Mesendoderm (in vitro differentiated cells): Measurements from ENCODE around the gene KIFBP. TPM values are rescaled to one million over a fixed set of nuclear protein-coding genes. Genes with fewer than 3 reads are reported as not detected.
"Not testable (repeated sequence)": the region's sequence is repeated elsewhere in the genome, so short reads cannot be mapped to it uniquely, and the experiment has no call there.

Experiments used
- DNase-seq: peaks from one replicate; pipeline ENCODE4 v3.0.0; 2013
- H2AK5ac ChIP-seq: 2 replicates; pipeline ENCODE4 v1.6.1; 2013; ENCODE audit warnings: low read length, inconsistent platforms
- H2BK120ac ChIP-seq: 2 replicates; pipeline ENCODE4 v1.6.1; 2013; ENCODE audit warnings: low read depth, mild to moderate bottlenecking, low read length, moderate library complexity, mixed read lengths
- H2BK15ac ChIP-seq: replicated peaks from 2 replicates; pipeline ENCODE4 v1.6.1; 2013; ENCODE audit warnings: low read depth, mild to moderate bottlenecking, moderate library complexity
- H2BK5ac ChIP-seq: 2 replicates; pipeline ENCODE4 v1.6.1; 2013; ENCODE audit warnings: low read length, inconsistent platforms
- H3K18ac ChIP-seq: 2 replicates; pipeline ENCODE4 v1.6.1; 2013; ENCODE audit warnings: mild to moderate bottlenecking, low read length, mixed read lengths
- H3K23ac ChIP-seq: one replicate; pipeline ENCODE4 v1.6.1; 2013; ENCODE audit warnings: low read length
- H3K27ac ChIP-seq: 2 replicates; pipeline ENCODE4 v1.5.1; 2013; ENCODE audit warnings: low read depth, mild to moderate bottlenecking, inconsistent platforms, low read length, moderate library complexity
- H3K27me3 ChIP-seq: 2 replicates; pipeline ENCODE4 v1.6.1; 2013; ENCODE audit warnings: low read length, control low read depth, mild to moderate bottlenecking, inconsistent platforms; ENCODE audit not compliant: insufficient read depth, poor library complexity
- H3K36me3 ChIP-seq: 2 replicates; pipeline ENCODE4 v1.6.1; 2013; ENCODE audit warnings: low read length, inconsistent platforms; ENCODE audit not compliant: control insufficient read depth, insufficient read depth
- H3K4ac ChIP-seq: one replicate; pipeline ENCODE4 v1.6.1; 2013; ENCODE audit warnings: low read depth, mild to moderate bottlenecking, low read length, moderate library complexity
- H3K4me1 ChIP-seq: 2 replicates; pipeline ENCODE4 v1.6.1; 2013; ENCODE audit warnings: low read depth, low read length, inconsistent platforms; ENCODE audit not compliant: control insufficient read depth
- H3K4me2 ChIP-seq: 2 replicates; pipeline ENCODE4 v1.6.1; 2013; ENCODE audit warnings: low read length
- H3K4me3 ChIP-seq: 2 replicates; pipeline ENCODE4 v1.5.1; 2013; ENCODE audit warnings: mild to moderate bottlenecking, low read length
- H3K56ac ChIP-seq: one replicate; pipeline ENCODE4 v1.6.1; 2013; ENCODE audit warnings: low read length
- H3K79me1 ChIP-seq: 2 replicates; pipeline ENCODE4 v1.6.1; 2013; ENCODE audit warnings: low read length, inconsistent platforms
- H3K79me2 ChIP-seq: 2 replicates; pipeline ENCODE4 v1.6.1; 2013; ENCODE audit warnings: mild to moderate bottlenecking, low read length; ENCODE audit not compliant: control insufficient read depth, insufficient read depth
- H3K9ac ChIP-seq: 2 replicates; pipeline ENCODE4 v1.6.1; 2013; ENCODE audit warnings: low read length, inconsistent platforms
- H4K5ac ChIP-seq: one replicate; pipeline ENCODE4 v1.6.1; 2013; ENCODE audit warnings: low read length
- H4K8ac ChIP-seq: one replicate; pipeline ENCODE4 v1.6.1; 2013; ENCODE audit warnings: low read depth, mild to moderate bottlenecking, control low read depth, low read length, moderate library complexity
- WGBS: extraction: QIAGEN DNeasy Blood & Tissue Kit; methylation state at CpG from one replicate; pipeline ENCODE4 v1.1.7; 2013; ENCODE audit warnings: low lambda C conversion rate, missing lambda C conversion rate; ENCODE audit not compliant: insufficient coverage; ENCODE audit errors: extremely low coverage; 5-methylcytosine and 5-hydroxymethylcytosine counted together
- polyA plus RNA-seq, 2 experiments: library from polyadenylated mRNA; stranded (reverse); fragments of 200-250 nt; gene quantifications; one replicate each; pipeline ENCODE4 v1.2.3, GENCODE V29; 2013

KIFBP gene, protein sequence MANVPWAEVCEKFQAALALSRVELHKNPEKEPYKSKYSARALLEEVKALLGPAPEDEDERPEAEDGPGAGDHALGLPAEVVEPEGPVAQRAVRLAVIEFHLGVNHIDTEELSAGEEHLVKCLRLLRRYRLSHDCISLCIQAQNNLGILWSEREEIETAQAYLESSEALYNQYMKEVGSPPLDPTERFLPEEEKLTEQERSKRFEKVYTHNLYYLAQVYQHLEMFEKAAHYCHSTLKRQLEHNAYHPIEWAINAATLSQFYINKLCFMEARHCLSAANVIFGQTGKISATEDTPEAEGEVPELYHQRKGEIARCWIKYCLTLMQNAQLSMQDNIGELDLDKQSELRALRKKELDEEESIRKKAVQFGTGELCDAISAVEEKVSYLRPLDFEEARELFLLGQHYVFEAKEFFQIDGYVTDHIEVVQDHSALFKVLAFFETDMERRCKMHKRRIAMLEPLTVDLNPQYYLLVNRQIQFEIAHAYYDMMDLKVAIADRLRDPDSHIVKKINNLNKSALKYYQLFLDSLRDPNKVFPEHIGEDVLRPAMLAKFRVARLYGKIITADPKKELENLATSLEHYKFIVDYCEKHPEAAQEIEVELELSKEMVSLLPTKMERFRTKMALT
- polyA plus RNA-seq (2013, experiment 1 of 2) = 32.5 TPM
- polyA plus RNA-seq (2013, experiment 2 of 2) = 33.2 TPM

- Histone ChIP-seq H3K27ac (peak within 1 kb of the TSS; percentile 65), H3K4ac (peak within 1 kb of the TSS; percentile 58), H2BK15ac (no peak within 1 kb of the TSS), H4K8ac (no peak within 1 kb of the TSS), H3K27me3 (no peaks in the 10 kb centered on the region), H4K5ac (no peak within 1 kb of the TSS), H3K56ac (peak within 1 kb of the TSS; percentile 98), H3K23ac (peak within 1 kb of the TSS; percentile 31), H3K9ac (peak within 1 kb of the TSS; percentile 96), H2BK120ac (no peak within 1 kb of the TSS), H3K79me1 (peaks cover 12% of the 10 kb centered on the region), H2BK5ac (peak within 1 kb of the TSS; percentile 25), H3K79me2 (peaks cover 40% of the 10 kb centered on the region), H3K18ac (peak within 1 kb of the TSS; percentile 35), H3K4me3 (peak within 1 kb of the TSS; percentile 95), H2AK5ac (no peak within 1 kb of the TSS), H3K4me2 (peak within 1 kb of the TSS; percentile 64), H3K4me1 (no peaks in the 10 kb centered on the region), H3K36me3 (peaks cover 2% of the 10 kb centered on the region)
- WGBS = no CpG with 5 or more reads among the region's 62 CpGs
- peak; percentile 99 for DNase-seq
These were observed at the start of gene KIFBP for GRCh38 chr10:68988530-68989316. TSS of gene KIFBP (plus strand) at chr10:68988803. CDS start at chr10:68988833, 30 bp downstream.

GRCh38 chr10:68938884-68939283 lies 49.7 kb upstream of the KIFBP start:
- DNase-seq = no peak
- Histone ChIP-seq H3K4me3 (no peak overlapping the region), H3K56ac (no peak overlapping the region), H3K4ac (no peak overlapping the region), H2BK120ac (no peak overlapping the region), H3K4me1 (no peaks in the 10 kb centered on the region), H2BK15ac (no peak overlapping the region), H2BK5ac (no peak overlapping the region), H3K4me2 (no peak overlapping the region), H4K8ac (no peak overlapping the region), H3K27ac (no peak overlapping the region), H3K18ac (no peak overlapping the region), H3K23ac (no peak overlapping the region), H2AK5ac (no peak overlapping the region), H3K79me1 (no peaks in the 10 kb centered on the region), H3K27me3 (no peaks in the 10 kb centered on the region), H3K9ac (no peak overlapping the region), H4K5ac (no peak overlapping the region), H3K36me3 (peaks cover 1% of the 10 kb centered on the region), H3K79me2 (no peaks in the 10 kb centered on the region)
- WGBS = no CpG with 5 or more reads among the region's 2 CpGs

GRCh38 chr10:68940917-68941316 lies 47.7 kb upstream of the KIFBP start:
- not testable (repeated sequence) for H2AK5ac ChIP-seq, H3K27ac ChIP-seq, H3K4ac ChIP-seq, H3K9ac ChIP-seq, H3K79me2 ChIP-seq, H2BK5ac ChIP-seq, H3K23ac ChIP-seq, H2BK120ac ChIP-seq, H3K36me3 ChIP-seq, H3K4me2 ChIP-seq, H3K56ac ChIP-seq, H3K4me1 ChIP-seq, DNase-seq, H3K18ac ChIP-seq, H4K5ac ChIP-seq, H3K27me3 ChIP-seq, H3K4me3 ChIP-seq, H4K8ac ChIP-seq, H3K79me1 ChIP-seq, H2BK15ac ChIP-seq

GRCh38 chr10:68950598-68950997 lies 38.0 kb upstream of the KIFBP start:
- no peak for DNase-seq
- H3K27ac ChIP-seq = no peak overlapping the region
- no peak overlapping the region for H4K8ac ChIP-seq
- no peaks in the 10 kb centered on the region for H3K4me1 ChIP-seq
- no peak overlapping the region for H2BK5ac ChIP-seq
- H3K4me2 ChIP-seq = no peak overlapping the region
- no peak overlapping the region for H2BK120ac ChIP-seq
- H2AK5ac ChIP-seq = no peak overlapping the region
- peaks cover 2% of the 10 kb centered on the region for H3K36me3 ChIP-seq
- H3K79me1 ChIP-seq = no peaks in the 10 kb centered on the region
- H3K4me3 ChIP-seq = no peak overlapping the region
- H3K9ac ChIP-seq = no peak overlapping the region
- H3K18ac ChIP-seq = no peak overlapping the region
- no peaks in the 10 kb centered on the region for H3K79me2 ChIP-seq
- no peak overlapping the region for H2BK15ac ChIP-seq
- H3K56ac ChIP-seq = no peak overlapping the region
- H4K5ac ChIP-seq = no peak overlapping the region
- no CpG with 5 or more reads among the region's 3 CpGs for WGBS
- no peak overlapping the region for H3K23ac ChIP-seq
- H3K4ac ChIP-seq = no peak overlapping the region
- no peaks in the 10 kb centered on the region for H3K27me3 ChIP-seq

DNA sequence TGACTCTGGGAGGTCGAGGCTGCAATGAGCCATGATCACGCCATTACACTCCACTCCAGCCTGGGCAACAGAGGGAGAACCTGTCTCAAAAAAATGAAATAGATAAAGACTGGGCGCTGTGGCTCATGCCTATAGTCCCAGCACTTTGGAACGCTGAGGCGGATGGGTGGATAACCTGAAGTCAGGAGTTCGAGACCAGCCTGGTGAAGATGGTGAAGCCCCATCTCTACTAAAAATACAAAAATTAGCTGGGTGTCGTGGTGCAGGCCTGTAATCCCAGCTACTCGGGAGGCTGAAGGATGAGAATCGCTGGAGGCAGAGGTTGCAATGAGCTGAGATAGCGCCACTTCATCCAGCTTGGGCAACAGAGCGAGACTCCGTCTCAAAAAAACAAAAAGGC lies 33.7 kb upstream of the KIFBP start:
- H3K4me3 ChIP-seq = no peak overlapping the region
- DNase-seq = no peak
- no peak overlapping the region for H2BK5ac ChIP-seq
- no peak overlapping the region for H3K27ac ChIP-seq
- H4K5ac ChIP-seq = no peak overlapping the region
- no peak overlapping the region for H2BK120ac ChIP-seq
- H3K27me3 ChIP-seq = no peaks in the 10 kb centered on the region
- H4K8ac ChIP-seq = no peak overlapping the region
- H2BK15ac ChIP-seq = no peak overlapping the region
- no peak overlapping the region for H3K4ac ChIP-seq
- peaks cover 2% of the 10 kb centered on the region for H3K4me1 ChIP-seq
- peaks cover 33% of the 10 kb centered on the region for H3K79me2 ChIP-seq
- no peak overlapping the region for H3K23ac ChIP-seq
- H2AK5ac ChIP-seq = no peak overlapping the region
- H3K79me1 ChIP-seq = no peaks in the 10 kb centered on the region
- no CpG with 5 or more reads among the region's 12 CpGs for WGBS
- H3K4me2 ChIP-seq = no peak overlapping the region
- peak overlapping the region; percentile 44 for H3K9ac ChIP-seq
- H3K36me3 ChIP-seq = no peaks in the 10 kb centered on the region
- H3K18ac ChIP-seq = no peak overlapping the region
- peak overlapping the region; percentile 56 for H3K56ac ChIP-seq
